Dermis microvascular lymphatic vessel endothelial cell (primary cell): Measurements from ENCODE around the gene STX8. TPM values are rescaled to one million over a fixed set of nuclear protein-coding genes. Genes with fewer than 3 reads are reported as not detected.
"Not testable (repeated sequence)": the region's sequence is repeated elsewhere in the genome, so short reads cannot be mapped to it uniquely, and the experiment has no call there.

ENCODE experiments used
- DNase-seq, 2 donors: peaks; one replicate each; pipeline versions ENCODE4 v3.0.0 to v3.0.0-alpha.2; 2010; ENCODE audit warnings: low read depth in 2 of 2
- total RNA-seq: library from RNA; depleted of rRNA; stranded (reverse); fragments of >200 nt; gene quantifications from 2 replicates; pipeline ENCODE4 v1.2.1, GENCODE V29; 2014

STX8 gene
- total RNA-seq, 1 donor from 2014 or later, result 49.3 TPM

- peak in 1 of 2 donors; percentile 66 for DNase-seq
These were observed 225.5 kb downstream of the STX8 start for GRCh38 chr17:9350080-9350479.

- DNase-seq, result no peak
These were observed 229.2 kb downstream of the STX8 start for GRCh38 chr17:9346296-9346926.

GRCh38 chr17:9343516-9343915 lies 232.1 kb downstream of the STX8 start:
- DNase-seq, result no peak

GRCh38 chr17:9342225-9342624 lies 233.4 kb downstream of the STX8 start:
- no peak for DNase-seq

GRCh38 chr17:9339958-9340357 lies 235.7 kb downstream of the STX8 start:
- DNase-seq, result no peak

- not testable (repeated sequence) for DNase-seq
These were observed 236.1 kb downstream of the STX8 start for GRCh38 chr17:9339482-9339881.

- DNase-seq, result no peak
These were observed 238.8 kb downstream of the STX8 start for GRCh38 chr17:9336817-9337216.

- DNase-seq, result no peak
These were observed 240.8 kb downstream of the STX8 start for GRCh38 chr17:9334536-9335446.

- no peak for DNase-seq
These were observed 243.5 kb downstream of the STX8 start for GRCh38 chr17:9332132-9332494.

GRCh38 chr17:9331279-9332131 lies 244.1 kb downstream of the STX8 start:
- no peak for DNase-seq

GRCh38 chr17:9330611-9331271 lies 244.9 kb downstream of the STX8 start:
- DNase-seq, result no peak

- DNase-seq, result no peak
These were observed 245.5 kb downstream of the STX8 start for GRCh38 chr17:9330141-9330540.

GRCh38 chr17:9329251-9329921 lies 246.2 kb downstream of the STX8 start:
- no peak for DNase-seq

- DNase-seq, result peak in 1 of 2 donors; percentile 10
These were observed 250.8 kb downstream of the STX8 start for GRCh38 chr17:9324864-9325263.

GRCh38 chr17:9322326-9322725 lies 253.3 kb downstream of the STX8 start:
- DNase-seq, result no peak

GRCh38 chr17:9321890-9322289 lies 253.7 kb downstream of the STX8 start:
- no peak for DNase-seq

GRCh38 chr17:9315360-9315759 lies 260.3 kb downstream of the STX8 start:
- no peak for DNase-seq

GRCh38 chr17:9313346-9313745 lies 262.3 kb downstream of the STX8 start:
- no peak for DNase-seq

GRCh38 chr17:9309216-9309615 lies 266.4 kb downstream of the STX8 start:
- DNase-seq, result no peak

GRCh38 chr17:9308069-9308468 lies 267.6 kb downstream of the STX8 start:
- DNase-seq, result peak in 1 of 2 donors; percentile 32
